GM10847 (cell line): ENCODE data around the gene CACNG3.

Experiments used
- POLR2A ChIP-seq: IDR thresholded peaks from 2 replicates; pipeline ENCODE4 v1.6.1; 2011; ENCODE audit not compliant: insufficient read length; ENCODE audit errors: extremely low read depth

CACNG3 gene

GRCh38 chr16:24347556-24347955 lies 91.4 kb downstream of the CACNG3 start:
- TF ChIP-seq POLR2A, result no peak

- no peak for TF ChIP-seq POLR2A
Observed at GRCh38 chr16:24348545-24349290, 92.6 kb downstream of the CACNG3 start.

- TF ChIP-seq POLR2A, result no peak
Observed at GRCh38 chr16:24349320-24349719, 93.2 kb downstream of the CACNG3 start.

- no peak for TF ChIP-seq POLR2A
Observed at GRCh38 chr16:24352746-24353145, 96.6 kb downstream of the CACNG3 start.

GRCh38 chr16:24353622-24354021 lies 97.5 kb downstream of the CACNG3 start:
- no peak for TF ChIP-seq POLR2A

- no peak for TF ChIP-seq POLR2A
Observed at GRCh38 chr16:24357511-24357910, 101.4 kb downstream of the CACNG3 start.

GRCh38 chr16:24358117-24358516 lies 102.0 kb downstream of the CACNG3 start:
- no peak for TF ChIP-seq POLR2A

- no peak for TF ChIP-seq POLR2A
Observed at GRCh38 chr16:24359490-24359889, 103.4 kb downstream of the CACNG3 start.

GRCh38 chr16:24360936-24361335 lies 104.8 kb downstream of the CACNG3 start:
- no peak for TF ChIP-seq POLR2A

- TF ChIP-seq POLR2A, result no peak
Observed at GRCh38 chr16:24364596-24364995, 108.5 kb downstream of the CACNG3 start.

GRCh38 chr16:24367186-24367710 lies 111.1 kb downstream of the CACNG3 start:
- TF ChIP-seq POLR2A, result no peak

- TF ChIP-seq POLR2A, result no peak
Observed at GRCh38 chr16:24372824-24373223, 116.7 kb downstream of the CACNG3 start.

- no peak for TF ChIP-seq POLR2A
Observed at GRCh38 chr16:24378999-24379398, 122.9 kb downstream of the CACNG3 start.

GRCh38 chr16:24381470-24382118 lies 125.5 kb downstream of the CACNG3 start:
- TF ChIP-seq POLR2A, result no peak

- TF ChIP-seq POLR2A, result no peak
Observed at GRCh38 chr16:24382762-24383407, 126.8 kb downstream of the CACNG3 start.

GRCh38 chr16:24394341-24394740 lies 138.2 kb downstream of the CACNG3 start:
- TF ChIP-seq POLR2A, result no peak
